PC-9 (cell line): ENCODE data around the gene ZIK1.

Experiments used
- EZH2 ChIP-seq: fragments of 200-600 bp; sonication (generic); IDR thresholded peaks from 2 replicates; pipeline ENCODE4 v1.8.0; 2017; ENCODE audit warnings: antibody characterized with exemption, low read depth
- TF ChIP-seq, protein P1 (sequence below): fragments of 200-600 bp; sonication (generic); conservative IDR thresholded peaks from 2 replicates; pipeline ENCODE4 v1.6.1; 2017; ENCODE audit warnings: mixed run types, antibody characterized with exemption, mild to moderate bottlenecking, moderate library complexity

DNA sequence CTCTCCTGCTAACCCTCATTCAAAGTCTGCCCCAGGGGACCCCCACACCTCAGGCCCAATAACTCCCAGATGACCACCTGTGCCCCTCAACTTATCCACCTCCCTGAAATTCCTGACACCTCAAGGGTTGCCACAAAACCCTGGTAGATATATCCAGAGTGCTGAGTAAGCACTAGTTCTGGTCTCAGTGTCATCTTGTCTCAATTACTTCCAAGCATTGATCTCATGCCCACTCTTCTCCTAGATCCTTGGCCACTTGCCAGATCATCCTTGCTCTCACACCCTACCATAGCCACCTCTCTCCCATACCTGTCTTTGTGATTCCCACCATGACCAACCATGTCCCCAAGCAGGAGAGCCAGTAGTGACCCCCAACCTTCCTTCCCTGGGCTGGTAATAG is 7.3 kb upstream of the ZIK1 start:
- TF ChIP-seq, protein P1, sequence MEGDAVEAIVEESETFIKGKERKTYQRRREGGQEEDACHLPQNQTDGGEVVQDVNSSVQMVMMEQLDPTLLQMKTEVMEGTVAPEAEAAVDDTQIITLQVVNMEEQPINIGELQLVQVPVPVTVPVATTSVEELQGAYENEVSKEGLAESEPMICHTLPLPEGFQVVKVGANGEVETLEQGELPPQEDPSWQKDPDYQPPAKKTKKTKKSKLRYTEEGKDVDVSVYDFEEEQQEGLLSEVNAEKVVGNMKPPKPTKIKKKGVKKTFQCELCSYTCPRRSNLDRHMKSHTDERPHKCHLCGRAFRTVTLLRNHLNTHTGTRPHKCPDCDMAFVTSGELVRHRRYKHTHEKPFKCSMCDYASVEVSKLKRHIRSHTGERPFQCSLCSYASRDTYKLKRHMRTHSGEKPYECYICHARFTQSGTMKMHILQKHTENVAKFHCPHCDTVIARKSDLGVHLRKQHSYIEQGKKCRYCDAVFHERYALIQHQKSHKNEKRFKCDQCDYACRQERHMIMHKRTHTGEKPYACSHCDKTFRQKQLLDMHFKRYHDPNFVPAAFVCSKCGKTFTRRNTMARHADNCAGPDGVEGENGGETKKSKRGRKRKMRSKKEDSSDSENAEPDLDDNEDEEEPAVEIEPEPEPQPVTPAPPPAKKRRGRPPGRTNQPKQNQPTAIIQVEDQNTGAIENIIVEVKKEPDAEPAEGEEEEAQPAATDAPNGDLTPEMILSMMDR, result no peak
- no peak for TF ChIP-seq EZH2
